ENCODE results near the gene AGBL1. TPM values are rescaled to one million over a fixed set of nuclear protein-coding genes. Genes with fewer than 3 reads are reported as not detected.
A peak's percentile ranks its signal among the peaks of the same experiment; 100 is the strongest.

Gene AGBL1
- total RNA-seq, 3 donors from 2014 or later (not counting 1 experiment from before 2014, with no cell fraction given): not detected

- Mint-ChIP-seq H3K27ac (no peak overlapping the region), H3K9me3 (no peaks in the 10 kb centered on the region), H3K36me3 (peaks cover 6% of the 10 kb centered on the region), H3K4me1 (peaks cover 10 to 13% of the 10 kb centered on the region in 2 donors), H3K27me3 (ENCODE audit: low read depth in 2 of 2) (peaks cover 7 to 36% of the 10 kb centered on the region in 2 donors), H3K4me3 (no peak overlapping the region)
- H3K27ac ChIP-seq (ENCODE audit: low read length): no peak overlapping the region
- WGBS (ENCODE audit: insufficient coverage): 84% methylated on average over 5 of the region's 5 CpGs
- no peaks in the 10 kb centered on the region for H3K36me3 ChIP-seq (ENCODE audit: control insufficient read depth, insufficient read depth, low read length)
- no peak overlapping the region for H3K4me3 ChIP-seq (ENCODE audit: low read length)
- intact Hi-C loops (cut with micrococcal nuclease): no loop called here
- no peaks in the 10 kb centered on the region for H3K27me3 ChIP-seq (ENCODE audit: control insufficient read depth, insufficient read depth, low read length)
- no peak for ATAC-seq
- DNase-seq: no peak
- no peak for TF ChIP-seq CTCF (IDR thresholded peaks at IDR 0.05)
- no peaks in the 10 kb centered on the region for H3K9me3 ChIP-seq (ENCODE audit: control insufficient read depth, insufficient read depth, low read length)
- peaks cover 2% of the 10 kb centered on the region for H3K4me1 ChIP-seq (ENCODE audit: control insufficient read depth, insufficient read depth, low read length)
These were observed 580.2 kb downstream of the AGBL1 start for GRCh38 chr15:86659724-86660411.

- H3K4me1 Mint-ChIP-seq: peaks cover 5 to 7% of the 10 kb centered on the region in 2 donors
- Histone ChIP-seq H3K4me3 (ENCODE audit: low read length) (no peak overlapping the region), H3K36me3 (ENCODE audit: control insufficient read depth, insufficient read depth, low read length) (no peaks in the 10 kb centered on the region), H3K27me3 (ENCODE audit: control insufficient read depth, insufficient read depth, low read length) (no peaks in the 10 kb centered on the region), H3K4me1 (ENCODE audit: control insufficient read depth, insufficient read depth, low read length) (no peaks in the 10 kb centered on the region), H3K27ac (ENCODE audit: low read length) (no peak overlapping the region), H3K9me3 (ENCODE audit: control insufficient read depth, insufficient read depth, low read length) (no peaks in the 10 kb centered on the region)
- H3K4me3 Mint-ChIP-seq: no peak overlapping the region
- H3K27ac Mint-ChIP-seq: no peak overlapping the region
- ATAC-seq (no peak), DNase-seq (no peak)
- H3K9me3 Mint-ChIP-seq: no peaks in the 10 kb centered on the region
- peaks cover 4 to 36% of the 10 kb centered on the region in 2 donors for H3K27me3 Mint-ChIP-seq (ENCODE audit: low read depth in 2 of 2)
- TF ChIP-seq CTCF (IDR thresholded peaks at IDR 0.05): no peak
- peaks cover 6% of the 10 kb centered on the region for H3K36me3 Mint-ChIP-seq
- intact Hi-C loops (cut with micrococcal nuclease): no loop called here
- 93% methylated on average over 6 of the region's 7 CpGs for WGBS (ENCODE audit: insufficient coverage)
These were observed 581.9 kb downstream of the AGBL1 start for GRCh38 chr15:86661580-86661979.

- intact Hi-C loops (cut with micrococcal nuclease): no loop called here
- DNase-seq (peak in 1 of 2 donors; percentile 33), ATAC-seq (no peak)
- Histone ChIP-seq H3K4me1 (ENCODE audit: control insufficient read depth, insufficient read depth, low read length) (no peaks in the 10 kb centered on the region), H3K36me3 (ENCODE audit: control insufficient read depth, insufficient read depth, low read length) (no peaks in the 10 kb centered on the region), H3K27me3 (ENCODE audit: control insufficient read depth, insufficient read depth, low read length) (no peaks in the 10 kb centered on the region), H3K4me3 (ENCODE audit: low read length) (no peak overlapping the region), H3K9me3 (ENCODE audit: control insufficient read depth, insufficient read depth, low read length) (no peaks in the 10 kb centered on the region), H3K27ac (ENCODE audit: low read length) (no peak overlapping the region)
- Mint-ChIP-seq H3K4me3 (no peak overlapping the region), H3K4me1 (peaks cover 5 to 7% of the 10 kb centered on the region in 2 donors), H3K27ac (no peak overlapping the region), H3K9me3 (no peaks in the 10 kb centered on the region), H3K36me3 (peaks cover 6% of the 10 kb centered on the region), H3K27me3 (ENCODE audit: low read depth in 2 of 2) (peaks cover 4 to 26% of the 10 kb centered on the region in 2 donors)
- WGBS (ENCODE audit: insufficient coverage): 30% methylated on average over 1 of the region's 1 CpG
- no peak for TF ChIP-seq CTCF (IDR thresholded peaks at IDR 0.05)
These were observed 583.6 kb downstream of the AGBL1 start for GRCh38 chr15:86663304-86663703.

GRCh38 chr15:86663979-86664378 is 584.3 kb downstream of the AGBL1 start:
- no peaks in the 10 kb centered on the region for H3K9me3 ChIP-seq (ENCODE audit: control insufficient read depth, insufficient read depth, low read length)
- H3K27me3 Mint-ChIP-seq (ENCODE audit: low read depth in 2 of 2): peaks cover 4 to 26% of the 10 kb centered on the region in 2 donors
- H3K36me3 ChIP-seq (ENCODE audit: control insufficient read depth, insufficient read depth, low read length): no peaks in the 10 kb centered on the region
- intact Hi-C loops (cut with micrococcal nuclease): no loop called here
- no peak overlapping the region for H3K27ac Mint-ChIP-seq
- no peak overlapping the region for H3K4me3 Mint-ChIP-seq
- ATAC-seq: no peak
- no peaks in the 10 kb centered on the region for H3K27me3 ChIP-seq (ENCODE audit: control insufficient read depth, insufficient read depth, low read length)
- no peaks in the 10 kb centered on the region for H3K9me3 Mint-ChIP-seq
- no peak overlapping the region for H3K27ac ChIP-seq (ENCODE audit: low read length)
- no peak for DNase-seq
- whole genome bisulfite sequencing (ENCODE audit: insufficient coverage): 67% methylated on average over 2 of the region's 2 CpGs
- H3K4me1 ChIP-seq (ENCODE audit: control insufficient read depth, insufficient read depth, low read length): no peaks in the 10 kb centered on the region
- no peak for TF ChIP-seq CTCF (IDR thresholded peaks at IDR 0.05)
- H3K36me3 Mint-ChIP-seq: peaks cover 6% of the 10 kb centered on the region
- no peak overlapping the region for H3K4me3 ChIP-seq (ENCODE audit: low read length)
- peaks cover 5 to 7% of the 10 kb centered on the region in 2 donors for H3K4me1 Mint-ChIP-seq
